ENCODE results near the gene TSEN2. TPM values are rescaled to one million over a fixed set of nuclear protein-coding genes. Genes with fewer than 3 reads are reported as not detected.

The TSEN2 gene
- total RNA-seq, 4 donors from 2014 or later = 20.9 to 47.6 (median 30.1) TPM

GRCh38 chr3:12568747-12569146, 84.5 kb downstream of the TSEN2 start:
- no peak for DNase-seq
- H3K36me3 ChIP-seq = peaks cover 0 to 42% (median 15%) of the 10 kb centered on the region in 4 donors
- no peaks in the 10 kb centered on the region for H3K27me3 ChIP-seq
- in situ Hi-C loops (cut with MboI; ENCODE audit: low pct_ligation_motif_present in 1 of 4, low pct_unique_long_range_greater_than_20kb in 1 of 4, low sequenced_read_pairs in 3 of 4) = loop anchor here in 1 of 4 donors (25.0 kb wide), 1 partner anchor 144 kb away; no protein-coding TSS in a partner anchor
- intact Hi-C loops (cut with DNase I; ENCODE audit: low total_unique reads) = no loop called here
- no peaks in the 10 kb centered on the region for H3K9me3 ChIP-seq
- no peak overlapping the region for H3K27ac ChIP-seq
- no peak overlapping the region for H3K4me3 ChIP-seq
- TF ChIP-seq EP300 (IDR thresholded peaks at IDR 0.05; ENCODE audit: low read depth) (no peak), CTCF (IDR thresholded peaks at IDR 0.05) (no peak), POLR2A (IDR thresholded peaks at IDR 0.05) (no peak), POLR2AphosphoS5 (IDR thresholded peaks at IDR 0.05) (no peak)
- no peaks in the 10 kb centered on the region for H3K4me1 ChIP-seq
- WGBS, 2 donors (ENCODE audit: low coverage in 1 of 2) = 65 to 76% methylated on average over 3 of the region's 3 CpGs

- no peak for DNase-seq
- no peak for TF ChIP-seq POLR2AphosphoS5 (IDR thresholded peaks at IDR 0.05)
- TF ChIP-seq CTCF (IDR thresholded peaks at IDR 0.05) = no peak
- no peak for TF ChIP-seq POLR2A (IDR thresholded peaks at IDR 0.05)
- TF ChIP-seq EP300 (IDR thresholded peaks at IDR 0.05; ENCODE audit: low read depth) = no peak
- Histone ChIP-seq H3K27ac (no peak overlapping the region), H3K4me3 (no peak overlapping the region), H3K4me1 (no peaks in the 10 kb centered on the region), H3K36me3 (peaks cover 0 to 53% (median 19%) of the 10 kb centered on the region in 4 donors), H3K9me3 (no peaks in the 10 kb centered on the region), H3K27me3 (no peaks in the 10 kb centered on the region)
- in situ Hi-C loops (cut with MboI; ENCODE audit: low pct_ligation_motif_present in 1 of 4, low pct_unique_long_range_greater_than_20kb in 1 of 4, low sequenced_read_pairs in 3 of 4) = loop anchor here in 1 of 4 donors (25.0 kb wide), 1 partner anchor 142 kb away; no protein-coding TSS in a partner anchor
- 83 to 100% methylated on average over 2 to 6 of the region's 6 CpGs for WGBS, 2 donors (ENCODE audit: low coverage in 1 of 2)
- intact Hi-C loops (cut with DNase I; ENCODE audit: low total_unique reads) = no loop called here
These were observed 85.6 kb downstream of the TSEN2 start for GRCh38 chr3:12569836-12570235.

GRCh38 chr3:12571986-12572385, 87.7 kb downstream of the TSEN2 start:
- H3K4me3 ChIP-seq = no peak overlapping the region
- intact Hi-C loops (cut with DNase I; ENCODE audit: low total_unique reads) = no loop called here
- 95 to 96% methylated on average over 2 to 11 of the region's 11 CpGs for WGBS, 2 donors (ENCODE audit: low coverage in 1 of 2)
- H3K4me1 ChIP-seq = peaks cover 0 to 7% (median 3%) of the 10 kb centered on the region in 4 donors
- H3K27me3 ChIP-seq = no peaks in the 10 kb centered on the region
- H3K36me3 ChIP-seq = peaks cover 0 to 63% (median 23%) of the 10 kb centered on the region in 4 donors
- no peak for DNase-seq
- no peak for TF ChIP-seq CTCF (IDR thresholded peaks at IDR 0.05)
- TF ChIP-seq POLR2A (IDR thresholded peaks at IDR 0.05) = no peak
- TF ChIP-seq EP300 (IDR thresholded peaks at IDR 0.05; ENCODE audit: low read depth) = no peak
- no peak for TF ChIP-seq POLR2AphosphoS5 (IDR thresholded peaks at IDR 0.05)
- in situ Hi-C loops (cut with MboI; ENCODE audit: low pct_ligation_motif_present in 1 of 4, low pct_unique_long_range_greater_than_20kb in 1 of 4, low sequenced_read_pairs in 3 of 4) = loop anchor here in 1 of 4 donors (25.0 kb wide), 1 partner anchor 140 kb away; no protein-coding TSS in a partner anchor
- no peak overlapping the region for H3K27ac ChIP-seq
- H3K9me3 ChIP-seq = no peaks in the 10 kb centered on the region

- H3K27me3 ChIP-seq = no peaks in the 10 kb centered on the region
- peaks cover 0 to 72% (median 29%) of the 10 kb centered on the region in 4 donors for H3K36me3 ChIP-seq
- H3K4me3 ChIP-seq = no peak overlapping the region
- H3K9me3 ChIP-seq = no peaks in the 10 kb centered on the region
- in situ Hi-C loops (cut with MboI; ENCODE audit: low pct_ligation_motif_present in 1 of 4, low pct_unique_long_range_greater_than_20kb in 1 of 4, low sequenced_read_pairs in 3 of 4) = loop anchor here in 1 of 4 donors (25.0 kb wide), 1 partner anchor 138 kb away; no protein-coding TSS in a partner anchor
- H3K4me1 ChIP-seq = peaks cover 0 to 7% (median 3%) of the 10 kb centered on the region in 4 donors
- no peak for DNase-seq
- TF ChIP-seq POLR2A (IDR thresholded peaks at IDR 0.05) = no peak
- TF ChIP-seq EP300 (IDR thresholded peaks at IDR 0.05; ENCODE audit: low read depth) = no peak
- no peak for TF ChIP-seq CTCF (IDR thresholded peaks at IDR 0.05)
- no peak for TF ChIP-seq POLR2AphosphoS5 (IDR thresholded peaks at IDR 0.05)
- 97% methylated on average over 6 of the region's 6 CpGs; no CpG with 5 or more reads in 1 of the 2 donors for WGBS, 2 donors (ENCODE audit: low coverage in 1 of 2)
- intact Hi-C loops (cut with DNase I; ENCODE audit: low total_unique reads) = no loop called here
- no peak overlapping the region for H3K27ac ChIP-seq
These were observed 89.9 kb downstream of the TSEN2 start for GRCh38 chr3:12574131-12574530.

All from transverse colon (tissue), 4 donors.